Lung (tissue), 12 donors: Measurements from ENCODE around the gene PCDHA5. TPM values are rescaled to one million over a fixed set of nuclear protein-coding genes. Genes with fewer than 3 reads are reported as not detected.
"Not testable (repeated sequence)": the region's sequence is repeated elsewhere in the genome, so short reads cannot be mapped to it uniquely, and the experiment has no call there.

ENCODE experiments used
- ATAC-seq: fragments of 200-7000 bp; cut with Tn5 transposase; one replicate; pipeline ENCODE4 v1.9.1; 2020; ENCODE audit warnings: moderate number of reproducible peaks; ENCODE audit not compliant: insufficient read depth, low FRiP score
- DNase-seq, 3 donors: peaks; one replicate each; pipeline ENCODE4 v3.0.0-alpha.2; 2013 to 2017
- H3K27ac ChIP-seq, 2 donors: one replicate each; pipeline ENCODE4 v1.5.1; 2013; ENCODE audit warnings: mild to moderate bottlenecking in 2 of 2, moderate library complexity in 2 of 2, control low read depth in 1 of 2, inconsistent platforms in 1 of 2, low read depth in 1 of 2, low read length in 1 of 2
- H3K27me3 ChIP-seq, 3 donors: one replicate each; pipeline ENCODE4 v1.5.1; 2013; ENCODE audit warnings: low read length in 2 of 3; ENCODE audit not compliant: control insufficient read depth in 3 of 3, insufficient read depth in 3 of 3
- H3K36me3 ChIP-seq, 4 donors: one replicate each; pipeline ENCODE4 v1.5.1; 2013; ENCODE audit warnings: low read length in 4 of 4, mild to moderate bottlenecking in 1 of 4, moderate library complexity in 1 of 4; ENCODE audit not compliant: control insufficient read depth in 4 of 4, insufficient read depth in 4 of 4
- H3K4me1 ChIP-seq, 5 donors: one replicate each; pipeline ENCODE4 v1.5.1; 2013; ENCODE audit warnings: low read length in 5 of 5, mild to moderate bottlenecking in 2 of 5, moderate library complexity in 1 of 5; ENCODE audit not compliant: control insufficient read depth in 5 of 5, insufficient read depth in 5 of 5
- H3K4me3 ChIP-seq: one replicate; pipeline ENCODE4 v1.5.1; 2013; ENCODE audit warnings: mild to moderate bottlenecking, control low read depth, moderate library complexity
- H3K9ac ChIP-seq, 2 donors: one replicate each; pipeline ENCODE4 v1.5.1; 2013; ENCODE audit warnings: low read length in 2 of 2, control low read depth in 1 of 2; ENCODE audit not compliant: insufficient read depth in 1 of 2
- H3K9me3 ChIP-seq, 4 donors: one replicate each; pipeline ENCODE4 v1.5.1; 2013; ENCODE audit warnings: low read length in 3 of 4, mild to moderate bottlenecking in 1 of 4, moderate library complexity in 1 of 4; ENCODE audit not compliant: control insufficient read depth in 4 of 4, insufficient read depth in 3 of 4
- CTCF ChIP-seq: IDR thresholded peaks from 2 replicates; pipeline ENCODE4 v1.5.1; 2012; ENCODE audit warnings: mild to moderate bottlenecking; ENCODE audit errors: control extremely low read depth, extremely low read depth
- WGBS, 2 donors: extraction: QIAGEN DNeasy Blood & Tissue Kit; methylation state at CpG; one replicate each; pipeline ENCODE4 v1.1.7; 2013; 5-methylcytosine and 5-hydroxymethylcytosine counted together
- polyA plus RNA-seq, 2 donors: library from polyadenylated mRNA; stranded (reverse); fragments of 200-250 nt; gene quantifications; one replicate each; pipeline ENCODE4 v1.2.1, GENCODE V29; 2013
- total RNA-seq, 2 donors: library from RNA; depleted of rRNA in 1 of 2; stranded (reverse); fragments of >200 nt in 1 of 2; gene quantifications; one replicate each; pipeline ENCODE4 v1.2.1, GENCODE V29; 2014 to 2021
- donor health status: control.
- donor health status: control.
- donor health status: Bipolar disorder and iron deficiency.
- donor health status: healthy.
- donor health status: DM: yes; HTN: yes; CAD: no.

Gene PCDHA5
- total and polyA plus RNA-seq, 4 donors = 0.10 to 0.46 (median 0.34) TPM; not detected in 1

DNA sequence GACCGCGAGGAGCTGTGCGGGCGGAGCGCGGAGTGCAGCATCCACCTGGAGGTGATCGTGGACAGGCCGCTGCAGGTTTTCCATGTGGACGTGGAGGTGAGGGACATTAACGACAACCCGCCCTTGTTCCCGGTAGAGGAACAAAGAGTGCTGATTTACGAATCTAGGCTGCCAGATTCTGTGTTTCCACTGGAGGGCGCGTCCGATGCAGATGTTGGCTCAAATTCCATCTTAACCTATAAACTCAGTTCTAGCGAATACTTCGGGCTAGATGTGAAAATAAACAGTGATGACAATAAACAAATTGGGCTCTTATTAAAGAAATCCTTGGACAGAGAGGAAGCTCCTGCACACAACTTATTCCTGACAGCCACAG, 6.9 kb downstream of the PCDHA5 start:
- ATAC-seq (no peak), DNase-seq (no peak)
- Histone ChIP-seq H3K9ac (no peak overlapping the region), H3K4me1 (no peaks in the 10 kb centered on the region), H3K27ac (no peak overlapping the region), H3K4me3 (no peak overlapping the region), H3K36me3 (no peaks in the 10 kb centered on the region), H3K27me3 (peaks cover 0 to 7% (median 0%) of the 10 kb centered on the region in 3 donors), H3K9me3 (peaks cover 0 to 27% (median 3%) of the 10 kb centered on the region in 4 donors)
- TF ChIP-seq CTCF = no peak
- 19 to 23% methylated on average over 14 to 18 of the region's 18 CpGs for WGBS, 2 donors

DNA sequence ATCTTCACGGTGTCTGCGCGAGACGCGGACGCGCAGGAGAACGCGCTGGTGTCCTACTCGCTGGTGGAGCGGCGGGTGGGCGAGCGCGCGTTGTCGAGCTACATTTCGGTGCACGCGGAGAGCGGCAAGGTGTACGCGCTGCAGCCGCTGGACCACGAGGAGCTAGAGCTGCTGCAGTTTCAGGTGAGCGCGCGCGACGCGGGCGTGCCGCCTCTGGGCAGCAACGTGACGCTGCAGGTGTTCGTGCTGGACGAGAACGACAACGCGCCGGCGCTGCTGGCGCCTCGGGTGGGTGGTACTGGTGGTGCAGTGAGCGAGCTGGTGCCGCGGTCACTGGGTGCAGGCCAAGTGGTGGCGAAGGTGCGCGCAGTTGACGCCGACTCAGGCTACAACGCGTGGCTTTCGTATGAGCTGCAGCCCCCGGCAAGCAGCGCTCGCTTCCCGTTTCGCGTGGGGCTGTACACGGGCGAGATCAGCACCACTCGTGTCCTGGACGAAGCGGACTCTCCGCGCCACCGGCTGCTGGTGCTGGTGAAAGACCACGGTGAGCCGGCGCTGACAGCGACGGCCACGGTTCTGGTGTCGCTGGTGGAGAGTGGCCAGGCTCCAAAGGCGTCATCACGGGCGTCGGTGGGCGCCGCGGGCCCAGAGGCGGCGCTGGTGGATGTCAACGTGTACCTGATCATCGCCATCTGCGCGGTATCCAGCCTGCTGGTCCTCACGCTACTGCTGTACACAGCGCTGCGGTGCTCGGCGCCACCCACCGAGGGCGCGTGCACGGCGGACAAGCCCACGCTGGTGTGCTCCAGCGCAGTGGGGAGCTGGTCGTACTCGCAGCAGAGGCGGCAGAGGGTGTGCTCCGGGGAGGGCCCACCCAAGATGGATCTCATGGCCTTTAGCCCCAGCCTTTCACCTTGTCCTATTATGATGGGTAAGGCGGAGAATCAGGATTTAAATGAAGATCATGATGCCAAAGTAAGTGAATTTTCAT, 8.4 kb downstream of the PCDHA5 start:
- not testable (repeated sequence) for H3K4me1 ChIP-seq, H3K36me3 ChIP-seq, H3K9ac ChIP-seq, DNase-seq, ATAC-seq, H3K27me3 ChIP-seq, H3K27ac ChIP-seq, H3K4me3 ChIP-seq
- peaks cover 0 to 25% (median 3%) of the 10 kb centered on the region in 4 donors for H3K9me3 ChIP-seq
- WGBS, 2 donors = 42 to 49% methylated on average over 85 to 106 of the region's 106 CpGs

DNA sequence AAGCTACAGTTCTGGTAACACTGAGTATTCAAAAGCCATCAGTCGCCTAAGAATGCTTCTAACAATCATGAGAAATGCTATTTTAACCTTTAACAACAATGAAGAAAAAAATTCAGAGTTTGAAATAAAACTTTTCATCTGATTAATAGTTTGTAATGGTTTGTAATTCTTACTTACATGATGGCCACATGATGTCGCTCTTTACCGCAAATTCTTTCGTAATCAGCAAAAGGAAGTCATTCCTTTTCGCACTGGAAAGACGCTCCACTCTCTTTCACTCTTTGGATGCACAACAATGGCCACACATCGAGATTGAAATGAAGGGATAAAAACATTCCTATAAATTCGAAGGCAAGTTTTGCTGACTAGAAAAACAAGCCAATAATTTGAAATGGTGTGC, 12.6 kb downstream of the PCDHA5 start, which contains the start of gene PCDHA7:
PCDHA7 (plus strand) TSS at position 277 of the 400 bp plus-strand sequence; CDS start at position 392, 115 bp downstream.
- Histone ChIP-seq H3K9ac (no peak within 1 kb of the TSS), H3K4me1 (no peaks in the 10 kb centered on the region), H3K9me3 (peaks cover 0 to 34% (median 1%) of the 10 kb centered on the region in 4 donors), H3K27me3 (peaks cover 0 to 3% (median 0%) of the 10 kb centered on the region in 3 donors), H3K4me3 (no peak within 1 kb of the TSS), H3K36me3 (no peaks in the 10 kb centered on the region), H3K27ac (no peak within 1 kb of the TSS)
- ATAC-seq (no peak), DNase-seq (peak in 2 of 3 donors; percentile 11 to 35)
- WGBS, 2 donors = 7 to 10% methylated on average over 8 of the region's 8 CpGs
- no peak for TF ChIP-seq CTCF

GRCh38 chr5:140834439-140835008, 13.1 kb downstream of the PCDHA5 start:
- not testable (repeated sequence) for H3K27me3 ChIP-seq, H3K36me3 ChIP-seq, H3K9ac ChIP-seq, H3K4me3 ChIP-seq, ATAC-seq, H3K4me1 ChIP-seq, H3K27ac ChIP-seq, DNase-seq
- 18 to 26% methylated on average over 24 to 27 of the region's 38 CpGs for WGBS, 2 donors
- H3K9me3 ChIP-seq = peaks cover 0 to 29% (median 1%) of the 10 kb centered on the region in 4 donors
